Hepatocyte (in vitro differentiated cells): ENCODE measurements around the gene PRELID1.

Source experiments
- CTCF ChIP-seq: fragments of 200-600 bp; sonication (generic); IDR thresholded peaks from 2 replicates; pipeline ENCODE4 v1.5.1; 2016; ENCODE audit warnings: antibody characterized with exemption, mild to moderate bottlenecking; ENCODE audit not compliant: poor library complexity
- EZH2 ChIP-seq: fragments of 200-600 bp; sonication (generic); IDR thresholded peaks from 2 replicates; pipeline ENCODE4 v1.6.1; 2016; ENCODE audit warnings: antibody characterized with exemption, mild to moderate bottlenecking, borderline replicate concordance
- EZH2phosphoT487 ChIP-seq: fragments of 200-600 bp; sonication (generic); IDR thresholded peaks from one replicate; pipeline ENCODE4 v1.6.1; 2018; ENCODE audit warnings: antibody characterized with exemption, mild to moderate bottlenecking, low read depth, moderate library complexity; ENCODE audit not compliant: unreplicated experiment, severe bottlenecking

DNA sequence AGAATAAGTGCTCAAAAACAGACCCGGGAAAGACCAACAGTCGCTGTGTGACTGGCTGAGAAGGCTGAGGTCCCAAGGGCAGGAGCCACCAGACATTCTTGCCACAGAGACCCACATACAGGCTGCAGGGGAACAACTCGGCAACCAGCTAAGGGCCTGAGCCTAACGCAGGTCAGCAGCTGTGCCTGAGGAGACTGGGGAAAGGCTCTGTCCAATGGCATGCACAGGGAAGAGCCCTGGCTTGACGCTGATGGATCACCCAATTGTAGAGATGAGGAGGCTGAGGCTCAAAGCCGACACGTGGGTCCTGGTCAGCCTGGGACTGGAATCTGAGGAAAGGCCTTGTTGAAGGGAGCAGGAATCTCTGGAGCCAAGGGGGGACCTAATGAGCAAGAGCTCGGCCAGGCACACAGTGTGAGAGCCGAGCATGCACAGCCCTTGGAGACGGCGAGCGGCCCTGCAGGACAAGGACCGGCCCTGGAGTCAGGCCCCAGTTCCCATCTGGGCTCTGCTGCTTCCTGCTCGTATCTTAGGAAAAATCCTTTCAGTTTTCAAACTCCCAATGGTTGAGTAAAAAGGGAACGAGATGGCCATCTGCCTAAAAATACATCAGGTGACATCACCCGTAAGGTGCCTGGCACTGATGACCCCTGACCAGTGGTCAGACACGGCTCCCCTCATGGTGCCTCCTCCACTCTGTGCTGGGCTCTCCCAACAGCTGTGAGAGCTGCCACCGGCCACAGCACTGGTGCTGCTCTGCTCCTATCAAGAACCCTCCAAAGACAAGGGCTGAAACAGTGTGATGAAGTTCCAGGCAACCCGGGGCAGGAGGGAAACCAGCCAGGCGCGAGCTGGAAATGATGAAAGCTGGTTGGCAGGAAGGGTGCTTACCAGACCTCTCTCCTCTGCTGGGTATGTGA, 31.4 kb downstream of the PRELID1 start:
- no peak for TF ChIP-seq CTCF
- TF ChIP-seq EZH2 = no peak
- TF ChIP-seq EZH2phosphoT487 = no peak
